Mesothelial cell of epicardium (in vitro differentiated cells): ENCODE data around the gene ABCC4. TPM values are rescaled to one million over a fixed set of nuclear protein-coding genes. Genes with fewer than 3 reads are reported as not detected.
A peak's percentile ranks its signal among the peaks of the same experiment; 100 is the strongest.

ENCODE experiments used
- DNase-seq, 2 experiments: peaks; one replicate each; pipeline ENCODE4 v3.0.0; 2021; ENCODE audit warnings: low spot score in 2 of 2; ENCODE audit not compliant: unreplicated experiment in 2 of 2
- H3K27ac Mint-ChIP-seq: 2 replicates; pipeline ENCODE4 v1.8.0; 2021; ENCODE audit warnings: mixed read lengths
- H3K27me3 Mint-ChIP-seq: 2 replicates; pipeline ENCODE4 v1.8.0; 2021; ENCODE audit warnings: low read depth, mixed read lengths
- H3K36me3 Mint-ChIP-seq: 2 replicates; pipeline ENCODE4 v1.8.0; 2021; ENCODE audit warnings: mixed read lengths
- H3K4me1 Mint-ChIP-seq: 2 replicates; pipeline ENCODE4 v1.8.0; 2021; ENCODE audit warnings: mixed read lengths
- H3K4me3 Mint-ChIP-seq: 2 replicates; pipeline ENCODE4 v1.8.0; 2021; ENCODE audit warnings: mild to moderate bottlenecking, moderate library complexity, mixed read lengths
- H3K9me3 Mint-ChIP-seq: 2 replicates; pipeline ENCODE4 v1.8.0; 2021; ENCODE audit warnings: mixed read lengths
- CTCF ChIP-seq: fragments of 200-600 bp; sonication (generic); IDR thresholded peaks from one replicate; pipeline ENCODE4 v1.5.0; 2021; ENCODE audit warnings: antibody characterized with exemption; ENCODE audit not compliant: unreplicated experiment
- total RNA-seq: library from RNA; stranded (reverse); gene quantifications from 3 replicates; pipeline ENCODE4 v1.2.1, GENCODE V29; 2021

The ABCC4 gene
- total RNA-seq, 1 donor from 2014 or later, result 7.7 TPM

GRCh38 chr13:95325485-95325884 lies 24.2 kb upstream of the ABCC4 start:
- no peak for DNase-seq
- TF ChIP-seq CTCF, result no peak
- no peak overlapping the region for H3K4me3 Mint-ChIP-seq
- H3K36me3 Mint-ChIP-seq, result no peaks in the 10 kb centered on the region
- H3K4me1 Mint-ChIP-seq, result peaks cover 5% of the 10 kb centered on the region
- no peaks in the 10 kb centered on the region for H3K27me3 Mint-ChIP-seq
- no peak overlapping the region for H3K27ac Mint-ChIP-seq
- no peaks in the 10 kb centered on the region for H3K9me3 Mint-ChIP-seq

- Mint-ChIP-seq H3K4me1 (peaks cover 5% of the 10 kb centered on the region), H3K36me3 (no peaks in the 10 kb centered on the region)
These were observed 22.8 kb upstream of the ABCC4 start for GRCh38 chr13:95323930-95324662.

GRCh38 chr13:95319551-95320274 lies 18.5 kb upstream of the ABCC4 start:
- Mint-ChIP-seq H3K36me3 (no peaks in the 10 kb centered on the region), H3K4me3 (no peak overlapping the region), H3K27ac (no peak overlapping the region), H3K27me3 (no peaks in the 10 kb centered on the region), H3K4me1 (peaks cover 6% of the 10 kb centered on the region), H3K9me3 (no peaks in the 10 kb centered on the region)
- no peak for TF ChIP-seq CTCF
- DNase-seq, result no peak

More at GRCh38 chr13:95323930-95324662, 22.8 kb upstream of the ABCC4 start:
- TF ChIP-seq CTCF, result no peak
- Mint-ChIP-seq H3K4me3 (no peak overlapping the region), H3K9me3 (no peaks in the 10 kb centered on the region), H3K27ac (peak overlapping the region; percentile 82), H3K27me3 (no peaks in the 10 kb centered on the region)
- no peak for DNase-seq

- Mint-ChIP-seq H3K9me3 (no peaks in the 10 kb centered on the region), H3K27ac (no peak overlapping the region), H3K4me3 (no peak overlapping the region), H3K4me1 (peaks cover 1% of the 10 kb centered on the region), H3K36me3 (no peaks in the 10 kb centered on the region), H3K27me3 (no peaks in the 10 kb centered on the region)
- DNase-seq, result no peak
- TF ChIP-seq CTCF, result no peak
These were observed 16.1 kb upstream of the ABCC4 start for GRCh38 chr13:95317039-95317989.

GRCh38 chr13:95315752-95316151 lies 14.5 kb upstream of the ABCC4 start:
- TF ChIP-seq CTCF, result no peak
- Mint-ChIP-seq H3K27ac (no peak overlapping the region), H3K4me1 (peaks cover 1% of the 10 kb centered on the region), H3K27me3 (no peaks in the 10 kb centered on the region), H3K36me3 (no peaks in the 10 kb centered on the region), H3K4me3 (no peak overlapping the region), H3K9me3 (no peaks in the 10 kb centered on the region)
- no peak for DNase-seq
